NK-92 (cell line): Measurements from ENCODE around the gene FTO.

Experiments used
- DNase-seq: peaks from one replicate; lab custom pipeline; 2025; ENCODE audit not compliant: unreplicated experiment; lab: John Stamatoyannopoulos, UW

The FTO gene

DNA sequence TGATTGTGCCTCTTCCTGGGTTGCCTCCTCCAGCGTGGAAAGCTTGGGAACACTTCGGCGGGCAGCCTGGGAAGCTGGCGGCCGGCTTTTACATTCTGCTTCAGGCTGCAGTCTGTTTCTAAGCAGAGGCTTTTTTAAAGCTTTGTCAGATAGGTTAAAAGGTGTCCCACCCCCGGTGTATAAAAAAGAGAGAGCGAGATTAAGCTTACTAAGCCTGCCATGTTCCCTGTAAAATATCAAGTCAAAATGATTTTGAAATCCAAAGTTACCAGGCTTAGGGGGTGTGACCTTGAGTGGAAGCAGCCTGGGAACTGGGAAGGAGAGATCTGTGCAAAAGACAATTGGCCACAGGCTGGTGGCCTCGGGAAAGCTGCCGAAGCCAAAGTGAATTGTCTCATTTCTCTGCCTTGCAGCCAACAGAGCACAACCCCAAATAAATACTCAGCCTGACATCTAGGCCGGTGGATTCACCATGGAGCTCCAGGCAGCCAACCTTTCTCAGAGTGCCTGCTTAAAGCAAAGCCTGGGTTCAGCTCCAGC lies 254.5 kb downstream of the FTO start:
- no peak for DNase-seq

DNA sequence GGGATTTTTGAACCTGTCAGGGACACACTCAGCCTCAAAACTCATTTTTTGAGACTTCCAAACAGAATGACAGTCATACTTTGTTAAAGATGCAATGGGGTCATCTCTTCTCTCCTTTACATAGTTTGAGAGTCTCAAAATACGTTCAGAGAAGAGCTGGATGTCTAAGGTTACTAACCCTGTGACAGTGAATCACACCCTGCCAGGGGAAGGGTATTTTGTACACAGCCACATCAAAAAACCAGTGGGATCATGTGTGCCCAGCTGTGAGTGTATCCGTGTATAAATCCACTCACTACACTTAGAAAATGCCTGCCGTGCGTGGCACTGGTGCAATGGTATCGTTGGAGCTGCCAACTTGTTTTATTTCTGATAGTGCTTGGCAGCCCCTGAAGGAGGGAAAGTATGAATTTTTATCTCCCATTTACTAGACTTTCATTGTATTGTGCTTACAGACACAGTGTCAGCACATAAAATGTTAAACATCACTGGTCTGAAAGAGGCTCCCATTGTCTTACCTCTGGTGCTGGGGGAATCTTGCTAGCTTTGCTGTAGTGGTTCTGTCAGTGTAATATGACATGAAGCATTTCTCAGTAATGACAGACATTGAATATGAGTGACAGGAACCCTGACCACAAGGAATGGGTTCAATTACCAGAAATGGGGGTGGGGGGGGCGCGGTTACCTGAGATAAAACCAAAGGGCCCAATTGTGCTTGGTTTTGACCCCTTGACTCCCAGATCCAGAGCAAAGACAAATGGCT lies 256.3 kb downstream of the FTO start:
- no peak for DNase-seq

DNA sequence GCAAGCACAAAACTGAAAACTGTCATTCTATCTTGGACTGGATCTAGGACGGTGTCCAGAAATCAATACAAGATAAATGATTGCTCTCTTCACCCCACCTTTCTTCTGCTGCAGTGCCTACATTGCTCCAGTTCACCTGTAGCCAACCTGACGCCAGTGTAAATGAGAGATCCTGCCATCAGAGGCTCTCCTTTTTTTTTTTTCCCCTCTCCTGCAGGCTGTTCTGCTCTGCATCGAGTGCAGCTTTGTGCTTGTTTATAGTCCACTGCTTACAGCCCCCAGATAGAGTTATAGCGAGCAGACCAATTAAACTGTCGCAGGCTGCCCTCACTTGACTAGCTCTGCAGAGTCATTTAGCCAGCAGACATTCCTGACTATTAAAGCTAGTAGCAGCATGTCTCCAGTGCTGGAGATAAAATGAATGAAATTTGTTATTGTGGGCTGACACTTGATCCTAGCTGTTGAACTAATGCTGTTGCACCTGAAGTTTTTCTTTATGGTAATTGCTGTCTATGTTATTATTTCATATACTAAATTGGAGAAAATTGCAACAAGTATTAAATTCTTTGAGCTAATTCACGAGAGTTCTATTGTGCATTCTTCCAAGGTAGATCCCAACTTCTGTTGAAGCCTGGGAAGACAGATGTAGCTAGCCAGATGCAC lies 257.1 kb downstream of the FTO start:
- DNase-seq, result no peak

DNA sequence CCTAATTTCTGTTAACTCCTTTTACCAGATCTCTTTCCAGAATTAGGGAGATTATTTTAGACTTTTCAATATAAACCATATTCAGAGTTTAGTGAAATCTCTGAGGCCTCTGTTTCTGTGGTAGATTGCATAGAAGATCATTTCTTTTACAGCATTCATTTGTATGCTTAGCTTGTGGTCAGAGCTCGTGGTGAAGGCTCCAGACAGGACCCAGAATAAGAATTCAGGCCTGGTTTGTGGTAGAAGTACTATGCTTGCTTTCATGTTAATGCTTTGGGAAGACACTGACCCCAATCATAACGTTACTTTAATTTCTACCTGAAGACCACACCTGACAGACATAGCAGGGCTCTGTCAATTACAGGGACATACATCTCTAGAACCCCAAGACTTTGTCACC lies 258.1 kb downstream of the FTO start:
- no peak for DNase-seq

DNA sequence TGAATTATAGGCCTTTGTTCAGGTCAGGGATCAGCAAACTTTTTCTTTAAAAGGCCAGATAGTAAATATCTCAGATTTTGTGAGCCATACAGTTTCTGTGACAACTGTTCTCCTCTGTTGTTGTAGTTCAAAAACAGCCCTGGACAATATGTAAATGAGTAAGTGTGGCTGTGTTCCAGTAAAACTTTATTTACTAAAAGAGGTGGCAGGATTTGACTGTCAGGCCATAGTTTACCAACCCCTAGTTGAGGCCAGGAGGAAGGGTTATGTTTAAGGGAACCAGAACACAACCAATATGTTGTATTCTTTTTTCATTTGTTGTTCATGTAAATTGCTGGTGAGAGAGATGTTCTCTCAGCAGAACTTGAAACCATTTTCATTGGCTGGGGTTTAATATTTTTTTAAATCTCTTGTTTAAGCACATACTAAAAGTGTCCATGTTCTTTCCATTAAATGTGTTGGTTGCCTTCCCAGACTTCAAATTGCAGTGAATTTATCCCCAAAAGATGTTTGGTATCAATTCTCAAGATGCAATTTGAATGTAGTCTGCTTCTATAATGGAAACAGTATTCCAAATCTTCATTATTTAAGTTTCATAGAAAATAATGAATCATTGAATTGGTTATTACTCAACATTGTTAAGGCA lies 260.3 kb downstream of the FTO start:
- no peak for DNase-seq

DNA sequence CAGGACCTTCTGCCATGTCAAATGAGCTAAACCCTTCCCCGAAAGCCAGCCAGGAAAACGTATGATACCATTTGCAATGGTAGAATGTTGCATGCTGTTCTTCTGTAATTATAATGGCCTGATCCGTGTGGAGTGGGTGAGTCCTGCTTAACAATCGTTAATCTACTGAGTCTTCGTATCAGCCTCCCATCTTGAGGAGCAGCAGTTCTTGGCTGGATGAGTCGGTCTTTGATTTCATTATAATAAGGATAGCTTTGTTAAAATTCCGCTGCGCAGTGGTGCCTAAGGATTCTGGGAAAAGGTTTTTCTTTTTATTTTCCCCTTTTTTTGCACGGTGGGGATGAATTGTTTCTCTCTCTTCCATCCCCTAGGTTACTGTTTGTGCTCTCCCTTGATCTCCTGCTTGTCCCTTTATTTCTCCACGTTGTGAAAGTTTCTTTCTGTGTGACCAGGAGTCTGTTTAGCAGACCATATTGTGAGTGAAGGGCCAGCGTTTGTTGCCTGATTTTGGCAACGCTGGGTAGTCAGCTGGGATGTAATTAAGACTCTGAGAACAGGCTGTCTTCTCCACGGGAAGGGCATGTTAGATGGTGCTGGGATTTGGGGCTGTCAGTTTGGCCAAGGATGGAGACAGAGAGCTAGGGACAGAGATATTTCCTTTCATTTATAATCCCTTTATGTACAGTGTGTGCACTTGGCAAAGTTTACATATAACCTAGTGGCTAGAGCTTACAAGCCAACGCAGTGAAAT lies 263.0 kb downstream of the FTO start:
- no peak for DNase-seq

DNA sequence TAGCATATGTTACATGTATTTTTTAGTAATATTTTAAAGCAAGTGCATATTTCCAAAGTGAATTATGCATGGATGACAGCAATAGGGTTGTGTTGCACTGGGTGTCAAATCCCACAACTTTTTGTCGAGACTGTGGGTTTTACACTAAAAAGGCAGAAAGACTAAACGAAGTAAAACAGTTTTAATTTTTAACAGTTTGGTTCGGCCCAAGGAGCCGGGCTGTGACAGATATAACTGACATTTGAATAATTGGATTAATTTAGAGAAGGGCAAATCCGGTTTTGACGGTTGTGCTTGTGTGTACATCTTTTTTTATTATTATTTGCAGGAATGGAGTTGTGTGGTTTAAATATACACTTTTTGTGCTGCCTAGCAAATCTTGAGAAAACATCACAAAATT lies 263.6 kb downstream of the FTO start:
- DNase-seq, result no peak

DNA sequence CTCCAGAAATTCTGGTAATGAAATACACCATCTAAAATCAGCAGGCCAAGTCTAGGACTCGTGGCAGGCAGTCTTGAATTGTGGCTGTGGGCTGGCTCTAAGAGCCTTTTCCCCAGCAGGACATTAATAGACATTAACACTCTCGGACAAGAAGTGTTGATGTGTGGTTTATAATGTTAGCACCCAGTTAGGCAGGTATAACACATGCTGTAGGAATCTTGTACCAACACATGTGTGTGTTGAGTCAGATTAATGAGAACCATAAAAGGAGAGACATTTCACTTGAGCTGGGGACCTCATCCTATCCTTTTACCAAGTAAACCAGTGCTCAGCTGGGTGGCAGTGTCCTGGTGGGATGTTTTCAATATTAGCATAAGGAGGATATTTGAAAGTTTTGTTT lies 264.5 kb downstream of the FTO start:
- no peak for DNase-seq

DNA sequence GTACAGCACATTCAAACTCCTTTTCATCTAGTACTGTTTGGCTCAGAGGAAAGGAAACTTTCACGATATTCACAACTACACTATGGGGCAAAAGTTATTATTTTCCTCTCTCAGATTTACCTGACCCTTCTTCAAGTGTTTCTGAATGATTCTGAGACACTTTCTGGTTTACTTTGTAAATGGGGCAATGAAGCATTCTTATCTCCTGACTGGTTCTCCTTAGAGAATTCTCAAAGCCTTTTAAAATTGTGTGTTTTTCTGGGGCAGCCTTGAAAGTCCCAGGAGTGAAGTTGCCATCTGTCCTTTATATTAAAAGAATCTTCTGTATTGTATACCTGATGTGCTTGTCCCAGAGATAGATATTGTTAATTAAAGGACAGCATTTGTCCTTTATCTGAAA lies 264.9 kb downstream of the FTO start:
- DNase-seq, result no peak

DNA sequence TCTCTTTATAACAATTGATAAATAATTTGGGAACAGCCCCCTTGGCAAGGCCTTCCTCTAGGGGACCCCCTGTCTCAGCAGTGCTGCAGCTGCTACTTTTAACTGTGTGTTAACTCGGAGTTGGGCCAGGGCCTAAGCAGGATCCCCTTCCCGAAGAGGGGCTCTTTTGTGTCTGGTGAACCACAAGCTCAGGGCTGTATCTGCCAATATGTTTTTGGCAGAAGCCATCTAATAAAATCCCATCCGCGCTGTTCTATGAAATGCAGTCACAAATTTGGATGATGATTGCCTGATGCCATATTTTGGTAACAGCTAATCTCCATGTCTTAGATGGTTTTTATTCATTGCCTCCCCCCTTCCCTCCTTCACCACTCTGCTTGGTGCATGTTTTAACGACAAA lies 267.7 kb downstream of the FTO start:
- DNase-seq, result no peak

DNA sequence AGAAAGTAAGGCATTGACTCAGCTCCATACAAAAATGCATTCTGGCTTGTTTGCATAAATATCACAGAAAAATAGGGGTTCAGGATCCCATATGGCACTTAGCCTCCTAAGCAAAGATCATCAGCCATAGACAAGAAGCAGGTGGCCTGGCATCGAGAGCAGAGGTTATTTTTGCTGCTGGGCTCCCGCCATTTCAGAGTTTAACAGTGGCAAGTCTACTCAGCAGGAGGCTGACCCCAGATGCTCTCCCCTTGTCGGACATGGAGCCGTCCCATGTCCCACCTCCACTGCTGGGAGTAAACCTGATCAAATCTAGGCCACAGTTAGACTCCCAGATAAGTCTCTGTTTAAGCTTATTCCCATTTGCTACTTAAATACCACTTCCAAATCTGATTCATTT lies 269.1 kb downstream of the FTO start:
- DNase-seq, result no peak

DNA sequence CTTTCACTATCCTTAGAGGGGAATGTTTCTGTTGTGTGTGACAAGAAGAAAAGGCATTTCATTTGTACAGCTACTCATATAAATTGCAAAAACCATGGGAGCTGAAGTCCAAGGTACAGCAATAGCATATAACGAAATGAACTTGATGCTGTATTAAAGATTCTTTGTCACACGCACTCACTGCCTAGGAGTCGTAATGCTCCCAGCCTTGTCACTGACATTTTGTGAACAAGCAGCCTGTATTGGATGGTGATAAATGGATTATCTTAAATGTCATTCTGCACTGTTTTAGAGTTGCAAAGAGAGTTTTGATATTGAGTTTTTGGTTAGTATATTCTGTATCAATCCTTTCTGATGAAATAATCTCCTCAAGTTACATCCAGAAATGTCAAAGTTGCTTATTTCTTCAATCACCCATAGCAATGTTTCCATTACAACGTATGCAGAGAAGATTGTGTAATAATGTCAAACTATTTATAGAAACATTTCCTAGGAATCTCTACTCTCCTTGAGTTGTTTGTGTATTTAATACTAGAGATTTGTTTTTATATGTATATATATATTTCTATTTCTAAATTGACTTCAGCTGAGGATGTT lies 270.6 kb downstream of the FTO start:
- DNase-seq, result no peak

DNA sequence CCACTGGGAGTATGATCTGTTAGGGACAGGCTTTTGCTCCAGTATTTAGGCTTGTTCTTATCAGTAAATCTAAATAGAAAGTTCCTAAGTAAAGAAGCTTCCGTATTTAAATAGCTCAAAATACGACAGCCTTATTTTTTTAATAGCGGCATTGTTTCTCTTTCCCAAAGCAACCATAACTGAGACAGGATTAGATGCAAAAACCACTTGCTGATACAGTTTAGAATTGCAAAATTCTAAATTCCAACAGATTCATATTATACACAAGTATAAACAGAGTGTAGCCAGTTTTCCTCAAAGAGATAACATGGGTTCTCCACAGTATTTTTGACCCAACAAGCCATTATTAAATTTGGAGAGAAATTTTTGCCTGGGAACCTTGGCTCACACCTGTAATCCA lies 276.7 kb downstream of the FTO start:
- no peak for DNase-seq

DNA sequence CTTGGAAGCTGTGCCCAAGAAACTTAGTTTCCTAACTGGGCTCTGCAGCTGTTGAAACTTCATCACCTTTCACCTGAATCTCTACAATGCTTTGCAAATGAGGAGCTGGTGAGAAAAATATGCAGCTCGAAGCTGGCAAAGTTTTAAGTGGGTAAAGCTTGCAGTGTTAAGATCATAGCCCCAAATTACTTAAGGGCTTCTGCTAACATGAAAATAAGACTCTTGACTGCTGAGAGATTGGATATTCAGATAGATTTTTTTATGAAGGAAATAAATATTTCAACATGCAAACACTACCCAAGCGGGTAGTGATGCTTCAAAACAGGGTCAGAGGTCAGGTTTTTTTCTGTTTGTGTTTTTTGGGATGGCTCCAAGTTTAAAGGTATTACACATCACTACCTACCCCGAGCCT lies 278.7 kb downstream of the FTO start:
- no peak for DNase-seq

DNA sequence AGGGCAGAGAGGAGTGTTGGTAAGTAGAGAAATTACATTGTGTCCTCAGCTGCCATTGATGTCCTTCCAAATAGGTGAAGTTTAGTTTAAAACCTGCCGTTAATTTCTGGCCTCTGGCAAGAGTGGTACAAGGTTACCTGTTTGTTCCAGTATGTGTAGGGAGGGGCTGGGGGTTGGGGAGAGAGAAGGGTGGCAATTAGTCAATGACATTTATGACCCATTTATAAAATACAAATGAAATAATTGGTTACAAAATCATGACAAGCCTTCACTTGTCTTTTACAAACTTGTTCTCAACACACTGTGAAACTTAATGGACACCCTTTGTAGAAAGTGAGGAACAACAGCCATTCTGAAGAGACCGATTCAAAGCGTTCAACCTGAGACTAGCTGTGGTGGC lies 281.0 kb downstream of the FTO start:
- DNase-seq, result no peak

DNA sequence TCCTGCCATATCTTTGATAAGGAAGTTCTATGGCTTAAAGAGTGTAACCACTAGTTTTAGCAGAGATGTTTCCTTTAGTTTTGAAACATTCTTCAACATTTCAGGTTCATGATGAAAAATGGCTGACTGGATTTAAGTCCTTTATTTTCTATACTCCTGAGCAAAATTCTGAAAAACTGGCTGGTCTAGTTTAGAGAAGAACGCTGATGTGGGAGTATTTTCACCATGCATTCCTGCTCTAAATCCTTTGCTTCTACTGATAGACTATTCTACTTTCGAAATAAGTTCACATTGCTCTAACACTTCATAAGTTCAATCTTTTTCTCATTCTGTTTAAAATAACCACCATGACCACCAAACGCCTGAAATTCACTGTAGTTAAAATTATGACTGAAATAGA lies 281.9 kb downstream of the FTO start:
- DNase-seq, result no peak

DNA sequence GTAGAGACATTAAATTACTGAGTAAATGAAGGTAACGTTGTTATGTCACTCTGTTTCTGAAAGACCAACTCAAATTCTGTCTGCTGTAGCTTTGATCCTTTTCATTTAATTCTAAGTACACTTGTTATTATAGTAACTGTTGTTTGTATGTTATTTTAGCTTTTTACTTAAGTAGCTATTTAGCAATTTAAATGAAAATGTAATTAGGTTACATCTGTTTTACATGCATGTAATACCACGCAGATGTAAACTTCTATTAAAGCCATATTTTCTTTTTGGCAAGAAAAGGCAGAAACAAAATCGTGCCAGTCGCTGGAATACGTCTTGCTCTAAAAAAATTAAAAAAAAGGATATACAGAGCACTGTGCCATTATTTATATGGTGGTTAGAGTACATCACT lies 282.8 kb downstream of the FTO start:
- no peak for DNase-seq

DNA sequence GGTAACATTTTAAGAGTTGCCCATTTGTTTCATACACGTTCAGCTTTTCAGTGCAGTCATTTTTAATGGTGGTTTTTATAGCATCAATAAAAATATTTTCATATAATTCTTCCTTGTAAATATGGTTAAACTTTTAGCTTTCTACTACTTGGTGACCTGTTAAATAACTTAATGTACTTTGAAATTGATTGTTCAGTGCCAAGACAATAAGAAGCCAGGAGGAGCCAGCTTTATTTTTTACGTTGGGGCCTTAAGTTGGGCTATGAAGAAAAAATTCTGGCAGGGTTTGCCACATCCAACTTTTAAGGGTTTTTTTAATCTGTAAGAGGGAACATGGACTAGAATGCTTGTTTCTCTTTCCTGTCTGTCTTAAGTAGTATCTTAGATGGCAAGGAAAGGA lies 284.2 kb downstream of the FTO start:
- no peak for DNase-seq

DNA sequence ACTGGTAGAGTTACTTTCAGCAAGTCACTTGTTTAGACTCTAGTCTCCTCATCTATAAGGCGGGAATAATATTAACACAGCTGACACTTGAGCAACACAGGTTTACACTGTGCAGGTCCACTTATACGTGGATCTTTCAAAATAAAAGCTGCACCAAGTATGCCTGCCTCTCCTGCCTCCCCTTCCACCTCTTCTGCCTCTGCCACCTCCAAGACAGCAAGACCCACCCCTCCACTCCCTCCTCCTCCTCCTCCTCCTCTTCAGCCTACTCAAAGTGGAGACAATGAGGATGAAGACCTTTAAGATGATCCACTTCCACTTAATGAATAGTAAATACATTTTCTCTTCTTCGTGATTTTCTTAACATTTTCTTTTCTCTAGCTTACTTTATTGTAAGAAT lies 285.6 kb downstream of the FTO start:
- no peak for DNase-seq

DNA sequence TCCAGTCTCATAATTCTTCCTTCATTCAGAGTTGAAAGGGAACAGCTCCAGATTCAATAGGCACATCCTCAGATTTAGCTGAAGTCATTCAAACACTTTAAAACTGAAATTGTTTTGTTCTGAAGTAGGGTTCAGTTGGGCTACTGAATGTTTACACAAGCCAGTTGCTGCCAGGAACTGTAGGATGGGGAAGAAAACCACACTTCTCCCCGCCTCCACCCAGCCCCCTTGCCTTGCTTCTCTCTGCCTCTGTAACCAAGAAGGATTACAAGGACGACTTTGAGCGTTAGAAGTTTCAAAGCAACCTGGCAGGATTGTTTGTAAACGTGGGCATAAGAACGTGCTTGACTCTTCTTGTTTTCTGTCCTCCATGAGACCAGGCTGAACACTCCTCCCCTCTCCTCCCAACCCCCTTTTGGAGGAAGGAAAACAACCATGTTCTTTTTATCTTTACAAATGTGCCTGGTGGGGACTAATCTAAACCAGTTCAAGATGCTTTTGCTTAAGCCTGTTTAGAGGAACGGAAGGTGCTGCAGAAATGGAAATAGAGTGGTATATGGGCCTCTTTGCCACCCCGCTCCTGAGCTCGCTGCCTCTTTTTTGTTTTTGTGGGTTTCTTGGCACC lies 287.9 kb downstream of the FTO start:
- no peak for DNase-seq

DNA sequence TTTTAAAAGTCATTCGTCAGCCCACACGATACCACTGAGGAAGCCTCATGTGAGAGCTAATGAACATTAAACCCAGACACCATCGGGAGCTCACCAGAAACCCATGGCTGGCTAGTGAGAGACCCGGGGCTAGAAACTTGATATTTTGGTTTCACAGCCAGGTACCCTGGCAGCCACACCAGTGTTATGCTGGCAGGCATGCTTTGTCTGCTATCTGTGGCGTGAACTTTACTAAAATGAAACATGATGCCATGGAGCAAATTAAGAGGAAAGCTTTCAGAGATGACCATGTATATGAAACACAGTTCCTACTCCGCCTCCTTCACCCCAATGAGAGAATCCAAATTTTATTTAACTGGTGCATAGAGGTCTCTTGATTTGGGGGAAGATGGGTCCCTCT lies 291.4 kb downstream of the FTO start:
- DNase-seq, result no peak
